ENCODE data around the gene MICAL1. TPM values are rescaled to one million over a fixed set of nuclear protein-coding genes. Genes with fewer than 3 reads are reported as not detected.

Gene MICAL1
- total RNA-seq, 1 experiment from 2014 or later: 92.9 TPM

- no peak overlapping the region for H2AFZ ChIP-seq (ENCODE audit: low read length)
- no peak for DNase-seq
- no peak overlapping the region for H3K18ac ChIP-seq (ENCODE audit: insufficient read length, low read depth, low read length)
- no peak overlapping the region for H2BK15ac ChIP-seq (ENCODE audit: low read depth, low read length)
- no peak overlapping the region for H2BK120ac ChIP-seq (ENCODE audit: low read depth, low read length, poor library complexity, severe bottlenecking)
- peaks cover 25 to 31% of the 10 kb centered on the region in 2 experiments for H3K4me1 Mint-ChIP-seq
- H3K27me3 ChIP-seq (ENCODE audit: insufficient read depth, low read length): no peaks in the 10 kb centered on the region
- H2BK5ac ChIP-seq (ENCODE audit: insufficient read length, low read length): no peak overlapping the region
- no peak overlapping the region for H3K4ac ChIP-seq (ENCODE audit: low read depth, low read length)
- H3K36me3 Mint-ChIP-seq (ENCODE audit: insufficient read depth in 1 of 3, low read depth in 3 of 3): peaks cover 41 to 92% (median 89%) of the 10 kb centered on the region in 3 experiments
- H3K27ac ChIP-seq (ENCODE audit: insufficient read length, low read depth, low read length): no peak overlapping the region
- H3K27me3 Mint-ChIP-seq (ENCODE audit: low read depth): no peaks in the 10 kb centered on the region
- no peak for TF ChIP-seq CTCF (conservative IDR thresholded peaks at IDR 0.05)
- H4K8ac ChIP-seq (replicated peaks; ENCODE audit: insufficient read length, low read depth, low read length): no peak overlapping the region
- H3T11ph ChIP-seq (ENCODE audit: low read length): no peak overlapping the region
- no peak overlapping the region for H2BK20ac ChIP-seq (ENCODE audit: low read depth, low read length, poor library complexity, severe bottlenecking)
- no peak overlapping the region for H3K4me2 ChIP-seq (ENCODE audit: insufficient read depth, insufficient read length, low read length)
- H3K4me1 ChIP-seq (ENCODE audit: insufficient read depth, low read length): peaks cover 3% of the 10 kb centered on the region; the same call in 1 of the 2 replicates
- no peak overlapping the region for H4K5ac ChIP-seq (ENCODE audit: insufficient read length, low read depth, low read length)
- no peak overlapping the region for H4K91ac ChIP-seq (ENCODE audit: insufficient read length, low read depth, low read length)
- no peak overlapping the region for H3K9ac ChIP-seq (ENCODE audit: extremely low read depth, insufficient read length, low read length)
- H3K4me3 Mint-ChIP-seq: no peak overlapping the region
- H3K23me2 ChIP-seq (ENCODE audit: insufficient read length, low read depth, low read length, poor library complexity, severe bottlenecking): no peaks in the 10 kb centered on the region
- no peak overlapping the region for H2AK5ac ChIP-seq (ENCODE audit: insufficient read length, low read length)
- WGBS (ENCODE audit: extremely low coverage, insufficient read length, low lambda C conversion rate): no CpG with 5 or more reads among the region's 4 CpGs
- H3K9me3 Mint-ChIP-seq: no peaks in the 10 kb centered on the region
- no peaks in the 10 kb centered on the region for H3K9me3 ChIP-seq (ENCODE audit: control insufficient read depth, low read depth, low read length)
- H3K23ac ChIP-seq (ENCODE audit: insufficient read length, low read depth, low read length): no peak overlapping the region
- H3K56ac ChIP-seq (ENCODE audit: insufficient read length, low read depth, low read length): no peak overlapping the region
- no peak overlapping the region for H3K14ac ChIP-seq (ENCODE audit: insufficient read depth, low read length)
- H3K79me2 ChIP-seq (ENCODE audit: insufficient read depth, low read length): peaks cover 11% of the 10 kb centered on the region; the same call in 1 of the 2 replicates
- no peak overlapping the region for H3K27ac Mint-ChIP-seq
- H2BK12ac ChIP-seq (ENCODE audit: insufficient read length, low read depth, low read length): no peak overlapping the region
- H3K79me1 ChIP-seq (ENCODE audit: insufficient read depth, low read depth, low read length, poor library complexity, severe bottlenecking): no peaks in the 10 kb centered on the region
- no peaks in the 10 kb centered on the region for H4K20me1 ChIP-seq (ENCODE audit: control insufficient read depth, insufficient read depth, insufficient read length)
These were observed 19.4 kb upstream of the MICAL1 start for GRCh38 chr6:109474995-109475394.

Measured in H9 (cell line).